ENCODE data around the gene SPRED2.

DNA sequence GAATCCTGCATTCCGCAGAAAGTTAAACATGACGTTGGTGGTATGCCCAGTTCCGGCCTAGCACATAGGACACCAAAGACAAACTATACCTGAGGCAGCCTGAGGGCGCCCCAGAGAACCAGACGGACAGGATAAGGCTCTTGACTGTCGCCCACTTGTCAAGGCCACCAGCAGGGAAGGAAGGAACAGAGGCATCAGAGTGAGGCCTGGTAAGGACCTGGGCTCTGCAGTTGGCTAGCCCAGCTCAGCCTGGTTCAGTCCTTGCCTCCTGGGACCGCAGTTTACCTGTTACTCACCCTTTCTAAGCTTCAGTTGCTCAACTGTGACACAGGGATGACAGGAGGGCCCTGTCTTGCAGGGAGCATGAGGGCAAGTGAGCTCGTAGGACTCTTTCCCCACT, 122.7 kb downstream of the SPRED2 start:
- TF ChIP-seq, protein P1, sequence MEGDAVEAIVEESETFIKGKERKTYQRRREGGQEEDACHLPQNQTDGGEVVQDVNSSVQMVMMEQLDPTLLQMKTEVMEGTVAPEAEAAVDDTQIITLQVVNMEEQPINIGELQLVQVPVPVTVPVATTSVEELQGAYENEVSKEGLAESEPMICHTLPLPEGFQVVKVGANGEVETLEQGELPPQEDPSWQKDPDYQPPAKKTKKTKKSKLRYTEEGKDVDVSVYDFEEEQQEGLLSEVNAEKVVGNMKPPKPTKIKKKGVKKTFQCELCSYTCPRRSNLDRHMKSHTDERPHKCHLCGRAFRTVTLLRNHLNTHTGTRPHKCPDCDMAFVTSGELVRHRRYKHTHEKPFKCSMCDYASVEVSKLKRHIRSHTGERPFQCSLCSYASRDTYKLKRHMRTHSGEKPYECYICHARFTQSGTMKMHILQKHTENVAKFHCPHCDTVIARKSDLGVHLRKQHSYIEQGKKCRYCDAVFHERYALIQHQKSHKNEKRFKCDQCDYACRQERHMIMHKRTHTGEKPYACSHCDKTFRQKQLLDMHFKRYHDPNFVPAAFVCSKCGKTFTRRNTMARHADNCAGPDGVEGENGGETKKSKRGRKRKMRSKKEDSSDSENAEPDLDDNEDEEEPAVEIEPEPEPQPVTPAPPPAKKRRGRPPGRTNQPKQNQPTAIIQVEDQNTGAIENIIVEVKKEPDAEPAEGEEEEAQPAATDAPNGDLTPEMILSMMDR (IDR thresholded peaks at IDR 0.05; ENCODE audit: borderline replicate concordance, extremely low read depth, low read length, poor library complexity, severe bottlenecking): no peak
- no peak for TF ChIP-seq EZH2 (IDR thresholded peaks at IDR 0.05; ENCODE audit: borderline replicate concordance, low read depth, low read length, severe bottlenecking)

Data from DND-41 (cell line).